Activated CD8-positive, alpha-beta memory T cell treated with anti-CD3 and anti-CD28 coated beads, Interleukin-2, amount 50 U/mL, for 48 hours (primary cell): ENCODE measurements around the gene RDH12.

Experiments
- DNase-seq: peaks from one replicate; pipeline ENCODE4 v3.0.0-alpha.2; 2020

RDH12 gene

DNA sequence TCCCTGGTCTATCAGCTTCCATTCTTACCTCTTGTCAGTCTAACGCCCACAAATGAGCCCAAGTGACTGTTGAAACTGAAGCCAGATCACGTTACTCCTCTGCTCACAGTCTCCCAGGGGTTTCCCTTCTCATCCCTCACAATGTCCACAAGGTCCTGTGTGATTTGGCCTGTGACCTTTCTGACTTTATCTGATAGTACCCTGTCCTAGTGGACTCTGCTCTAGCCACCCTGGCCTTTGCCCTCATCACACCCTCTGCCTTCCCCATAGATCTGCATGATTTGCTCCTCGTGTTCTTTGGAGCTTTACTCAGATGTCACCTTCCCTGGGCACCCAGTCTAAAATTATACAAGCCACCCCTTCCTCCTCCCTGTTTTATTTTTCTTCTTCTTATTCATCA is 55.5 kb downstream of the RDH12 start:
- no peak for DNase-seq

DNA sequence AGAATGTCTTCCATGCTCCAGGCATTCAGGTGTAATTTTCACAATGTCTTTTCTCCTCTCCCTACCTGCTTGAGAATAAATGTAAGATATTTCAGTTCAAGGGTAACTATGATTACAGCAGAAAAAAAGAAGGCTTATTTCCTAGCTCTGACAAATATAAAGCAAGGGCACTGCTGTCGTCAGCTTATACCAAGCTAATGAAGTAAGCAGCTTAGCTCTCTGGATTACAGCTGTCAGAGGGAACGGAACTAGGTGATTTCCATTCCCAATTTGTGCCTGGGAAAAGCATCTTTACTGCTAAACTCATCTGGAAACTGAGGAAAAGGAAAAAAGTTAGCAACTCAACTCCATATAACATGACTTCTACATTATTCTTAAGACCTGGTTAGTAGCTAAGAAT is 58.2 kb downstream of the RDH12 start:
- no peak for DNase-seq

DNA sequence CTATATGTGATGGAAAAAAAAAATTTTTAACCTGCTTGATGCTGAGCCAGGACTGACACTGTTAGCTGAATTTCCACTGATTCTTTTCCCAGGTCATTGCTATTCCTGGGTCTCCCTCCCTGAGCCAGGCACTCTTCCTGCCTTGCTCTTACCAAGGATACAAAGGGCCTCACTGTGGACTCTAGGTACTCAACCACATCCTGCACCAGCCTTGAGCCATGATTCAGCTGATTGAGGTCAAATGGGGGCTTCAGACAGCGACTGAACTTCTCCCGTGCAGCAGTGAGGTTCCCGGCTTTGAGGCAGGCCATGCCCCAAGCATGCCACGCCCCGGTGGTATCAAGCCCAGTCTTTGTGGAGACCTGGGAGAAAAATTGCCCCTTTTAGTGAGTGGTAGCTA is 60.4 kb downstream of the RDH12 start:
- DNase-seq = no peak

DNA sequence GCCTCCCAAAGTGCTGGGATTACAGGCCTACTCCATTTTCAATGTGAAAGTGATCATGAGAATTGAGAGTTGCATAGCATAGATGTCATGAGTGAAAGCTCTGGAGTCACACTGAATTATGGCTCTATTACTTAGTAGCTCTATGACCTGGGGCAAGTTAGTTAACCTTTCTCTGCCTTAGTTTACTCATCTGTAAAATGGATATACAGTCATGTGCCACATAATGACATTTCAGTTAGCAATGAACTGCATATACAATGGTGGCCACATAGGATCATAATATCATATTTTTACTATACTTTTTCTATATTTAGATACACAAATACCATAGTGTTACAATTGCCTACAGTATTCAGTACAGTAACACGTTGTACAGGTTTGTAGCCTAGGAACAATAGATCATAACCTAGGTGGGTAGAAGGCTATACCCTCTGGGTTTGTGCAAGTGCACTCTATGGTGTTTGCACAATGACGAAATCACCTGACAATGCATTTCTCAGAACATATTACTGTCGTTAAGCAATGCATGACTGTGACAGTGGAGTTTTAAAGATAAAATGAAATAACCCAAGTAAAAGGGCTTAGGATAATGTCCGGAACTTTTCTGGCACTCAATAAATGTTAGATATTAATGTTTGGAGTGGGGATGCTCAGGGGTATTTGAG is 61.6 kb downstream of the RDH12 start:
- no peak for DNase-seq

DNA sequence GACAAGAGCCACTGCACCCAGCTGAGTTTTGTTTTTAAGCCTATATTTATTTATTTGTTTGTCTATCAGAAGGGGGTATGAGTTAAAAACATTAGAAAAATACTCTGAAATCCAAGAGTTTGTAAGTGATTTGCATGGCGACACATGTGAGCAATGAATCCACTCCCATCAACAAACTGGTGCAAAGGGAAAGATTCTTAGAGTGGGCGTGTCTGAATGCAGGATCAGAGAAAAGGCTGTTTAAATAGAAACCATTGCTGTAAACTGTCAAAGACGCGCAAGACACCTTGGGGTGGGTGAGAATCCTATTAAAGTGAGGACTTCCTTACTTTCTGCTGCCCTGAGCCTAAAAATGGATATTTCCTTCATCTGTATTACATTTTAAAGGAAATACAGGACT is 62.8 kb downstream of the RDH12 start:
- no peak for DNase-seq

DNA sequence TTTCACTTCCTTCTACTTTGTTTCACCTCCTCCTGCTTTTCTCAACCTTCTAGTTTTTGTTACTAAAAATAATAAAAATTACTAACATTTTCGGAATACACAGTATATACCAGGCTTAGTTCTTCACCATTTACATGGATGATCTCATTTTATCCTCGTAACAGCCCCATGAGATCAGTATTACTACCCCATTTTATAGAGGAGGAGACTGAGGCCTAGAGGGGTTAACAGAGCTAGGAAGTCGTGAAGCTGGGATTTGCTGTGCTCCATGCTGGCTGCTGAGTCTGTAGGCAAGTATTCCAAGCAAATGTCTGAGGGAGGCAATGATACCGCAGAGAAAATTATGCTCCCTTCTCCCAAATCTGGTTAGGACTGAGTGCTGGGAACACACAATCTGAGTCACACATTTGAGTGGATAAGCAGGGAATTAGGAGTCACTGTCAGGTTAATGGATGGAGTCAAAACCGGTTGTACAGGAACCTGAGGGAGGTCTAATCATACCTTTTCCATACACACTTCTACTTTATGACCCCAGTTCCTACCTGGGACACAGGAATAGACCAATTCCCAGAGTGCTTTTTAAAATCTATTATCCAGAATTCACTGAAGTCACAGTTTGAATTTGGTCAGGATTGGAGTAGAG is 63.6 kb downstream of the RDH12 start:
- DNase-seq = no peak

DNA sequence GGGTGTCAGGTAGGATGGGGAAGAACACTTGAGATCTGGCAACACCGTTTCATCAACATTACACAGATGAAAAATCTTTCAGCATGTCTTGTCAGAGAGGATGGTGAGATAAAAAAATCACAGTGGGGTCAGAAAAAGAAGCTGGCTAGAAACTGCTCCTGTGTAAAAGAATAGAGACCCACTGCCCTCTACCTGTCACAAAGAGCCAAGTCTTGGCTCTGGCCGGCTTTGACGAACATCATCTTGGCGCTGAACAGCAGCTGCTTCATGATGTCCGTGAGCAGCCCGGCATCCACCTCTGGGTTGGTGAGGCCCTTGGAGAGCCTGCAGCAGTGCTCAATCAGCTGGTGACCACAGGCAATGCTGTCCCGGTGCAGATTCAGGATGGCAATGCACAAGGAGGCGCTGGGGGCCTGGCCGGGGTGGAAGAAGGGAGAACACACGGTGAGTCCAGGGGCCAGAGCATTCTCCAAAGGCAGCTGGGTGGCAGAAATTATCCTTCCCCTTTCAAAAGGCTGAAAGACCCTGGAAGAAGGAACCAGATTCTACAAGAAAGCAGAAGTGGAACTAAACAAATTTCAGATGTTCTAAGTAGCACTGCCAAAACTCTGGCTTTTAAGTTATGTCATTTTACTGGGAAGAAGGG is 64.5 kb downstream of the RDH12 start:
- DNase-seq = no peak

DNA sequence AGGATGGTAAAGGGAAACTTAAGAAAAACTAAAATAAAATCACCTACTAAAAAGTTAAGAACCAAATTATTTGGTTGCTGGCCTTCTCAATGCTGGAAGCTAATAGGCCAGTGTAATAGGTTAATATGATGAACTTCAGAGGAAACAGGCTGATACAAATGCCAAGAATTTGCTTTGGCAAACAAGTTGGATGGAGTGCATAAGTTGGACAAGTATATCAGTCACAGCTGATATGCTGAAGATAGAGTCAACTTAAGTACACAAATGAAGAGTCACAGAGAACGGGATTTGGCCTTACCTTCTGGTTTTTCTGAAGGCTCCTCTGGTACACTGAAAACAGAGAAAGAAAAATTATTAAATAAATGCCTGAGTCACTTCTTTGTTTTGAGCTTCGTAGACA is 66.5 kb downstream of the RDH12 start:
- DNase-seq = no peak

DNA sequence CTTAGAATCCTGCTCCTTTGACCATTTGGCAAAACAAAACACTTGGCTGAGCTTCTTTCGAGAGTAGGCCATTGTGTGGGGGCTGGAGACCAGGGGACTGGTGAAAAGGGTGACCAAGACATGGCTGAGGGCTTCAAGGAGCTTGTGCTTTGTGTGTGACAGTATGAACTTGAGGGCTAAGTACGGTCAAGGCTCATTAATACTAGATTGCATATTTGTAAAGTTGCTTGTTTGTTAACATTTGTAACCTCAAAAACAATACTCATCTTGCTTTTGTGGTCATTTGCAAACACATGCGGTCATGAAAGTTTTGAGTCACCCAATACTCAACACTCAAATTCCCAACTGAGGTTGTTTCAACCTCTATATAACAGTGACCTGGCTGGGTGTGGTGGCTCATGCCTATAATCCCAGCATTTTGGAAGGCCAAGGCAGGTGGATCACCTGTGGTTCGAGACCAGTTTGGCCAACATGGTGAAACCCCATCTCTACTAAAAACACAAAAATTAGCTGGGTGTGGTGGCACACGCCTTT is 72.2 kb downstream of the RDH12 start:
- DNase-seq = no peak

DNA sequence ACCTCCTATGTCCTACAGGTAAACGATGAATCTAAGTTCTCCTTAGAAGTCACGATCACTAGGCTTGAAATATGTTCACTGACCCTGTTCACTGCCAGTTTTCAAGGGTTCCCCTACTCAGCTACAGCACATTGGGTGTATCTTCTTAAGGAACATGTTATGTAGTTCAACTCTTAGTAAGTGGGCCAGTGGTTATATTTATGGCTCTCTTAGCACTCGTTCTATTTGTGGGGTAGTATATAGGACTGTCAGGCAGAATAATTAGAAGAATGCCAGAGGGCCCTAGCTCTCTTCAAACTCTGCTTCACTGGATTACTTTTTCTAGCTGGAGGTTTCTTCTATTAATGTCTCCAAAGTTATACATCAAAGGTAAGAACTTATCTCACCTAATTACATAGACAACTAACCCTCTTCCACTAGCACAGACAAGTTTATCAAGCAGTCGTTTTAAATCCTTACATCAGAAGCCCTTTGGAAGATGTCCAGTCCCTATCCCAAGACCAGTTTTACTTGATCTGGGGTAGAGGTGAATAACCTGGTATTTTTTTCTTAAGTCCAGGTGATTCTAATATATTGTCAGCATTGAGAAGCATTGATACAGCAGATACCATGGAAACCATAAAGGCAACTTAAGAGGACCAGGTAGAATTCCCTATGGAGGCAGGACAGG is 75.1 kb downstream of the RDH12 start:
- no peak for DNase-seq

DNA sequence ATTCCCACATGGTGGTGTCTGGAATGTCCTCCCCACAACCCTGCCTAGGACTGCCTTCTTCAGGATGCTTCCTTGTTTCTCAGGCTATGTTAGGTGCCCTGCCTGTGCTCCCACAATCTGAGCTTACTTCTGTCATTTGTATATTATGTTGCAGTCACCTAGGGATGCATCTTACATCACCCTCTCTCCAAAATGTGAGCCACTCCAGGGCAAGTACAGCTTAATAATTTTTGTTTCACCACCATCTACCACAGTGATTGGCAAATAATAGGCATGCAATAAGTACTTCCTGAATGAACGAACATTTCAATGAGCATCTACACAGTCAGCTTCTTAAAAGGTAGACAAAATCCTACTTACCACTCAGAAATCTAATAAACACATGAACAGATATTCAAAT is 77.1 kb downstream of the RDH12 start:
- DNase-seq = no peak

DNA sequence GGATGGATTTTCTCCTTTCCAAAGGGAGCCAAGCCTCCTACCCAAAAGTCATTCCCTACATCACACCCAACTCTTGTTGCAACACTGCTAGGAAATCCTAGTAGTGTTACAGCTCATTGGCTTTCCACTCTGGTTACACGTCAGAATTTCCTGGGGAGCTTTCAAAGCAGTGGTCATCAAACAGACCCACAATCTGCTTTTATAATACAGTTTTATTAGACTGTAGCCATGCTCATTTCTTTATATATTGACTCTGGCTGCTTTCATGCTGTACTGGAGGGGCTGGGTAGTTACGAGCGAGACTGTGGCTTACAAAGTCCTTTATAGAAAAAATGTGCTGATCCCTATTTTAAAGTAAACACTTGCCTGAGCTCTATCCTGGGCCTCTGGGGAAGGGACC is 80.4 kb downstream of the RDH12 start:
- no peak for DNase-seq
